ENCODE results near the gene ARHGAP4.

The ARHGAP4 gene

DNA sequence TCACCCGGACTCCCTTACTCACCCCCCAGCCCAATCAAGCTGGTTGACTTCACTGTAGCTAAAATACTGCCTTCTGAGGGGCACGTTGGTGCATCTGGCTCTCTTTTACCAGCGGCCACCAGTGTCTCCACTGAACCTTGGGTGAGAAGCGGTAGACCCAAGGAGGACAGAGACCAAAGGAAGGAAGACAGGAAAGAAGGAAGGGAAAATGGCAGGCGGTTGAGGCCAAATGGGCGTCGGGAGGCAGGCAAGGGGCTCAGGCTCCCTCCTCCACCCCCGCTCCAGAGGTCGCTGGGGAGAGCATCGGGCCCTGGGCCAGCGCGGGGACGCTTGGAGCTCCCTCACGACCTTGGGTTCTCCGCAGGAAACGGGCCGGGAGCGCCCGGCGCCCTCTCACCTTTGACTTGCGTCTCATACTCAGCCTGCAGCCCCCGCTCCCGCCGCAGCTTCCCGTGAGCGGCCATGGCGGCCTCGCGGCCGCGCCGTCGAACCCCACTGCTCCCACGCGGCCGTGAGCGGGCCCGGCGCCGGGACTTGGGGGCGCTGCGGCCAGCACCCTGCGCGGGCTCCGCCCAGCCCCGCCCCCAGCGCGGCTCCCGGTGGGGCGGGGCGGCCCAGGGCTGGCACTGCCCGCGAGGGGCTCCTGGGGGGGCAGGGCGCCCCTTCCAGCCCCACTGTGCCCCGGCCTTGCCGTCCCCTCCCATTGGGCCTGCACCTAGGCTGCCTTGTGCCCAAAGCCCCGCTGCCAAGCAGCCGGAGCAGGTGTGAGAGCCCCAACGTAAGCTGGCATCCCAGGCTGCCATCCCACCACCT is at the start of gene ARHGAP4:
TSS of gene ARHGAP4 (minus strand) at position 526 of the 813 bp plus-strand sequence. CDS start at position 464, 62 bp downstream.
- peak; percentile 44 for DNase-seq

DNA sequence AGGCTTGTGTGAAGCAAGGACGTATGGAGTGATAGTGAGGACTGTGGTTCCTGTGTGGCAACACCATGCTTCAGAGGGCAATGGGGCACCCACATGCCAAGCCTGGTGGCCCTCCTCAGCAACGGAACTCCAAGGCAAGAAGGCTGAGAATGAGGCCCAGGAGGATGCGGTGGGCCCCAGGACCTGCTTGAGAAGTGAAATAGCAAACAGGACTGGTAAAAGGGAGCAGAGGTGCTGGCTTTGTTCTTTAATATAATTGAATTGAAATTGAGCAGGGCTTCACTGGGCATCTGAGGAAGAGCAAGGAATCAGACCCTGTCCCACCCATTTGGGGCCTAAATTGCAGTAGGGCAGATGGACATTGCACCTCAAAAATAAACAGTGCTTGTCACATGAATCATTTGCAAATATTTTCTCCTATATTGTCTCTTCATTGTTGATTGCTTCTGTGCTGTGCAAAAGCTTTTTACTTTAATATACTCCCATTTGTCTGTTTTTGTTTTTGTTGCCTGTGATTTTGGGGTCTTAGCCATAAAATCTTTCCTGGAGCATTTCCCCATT is 48.7 kb upstream of the ARHGAP4 start:
- DNase-seq, result no peak

DNA sequence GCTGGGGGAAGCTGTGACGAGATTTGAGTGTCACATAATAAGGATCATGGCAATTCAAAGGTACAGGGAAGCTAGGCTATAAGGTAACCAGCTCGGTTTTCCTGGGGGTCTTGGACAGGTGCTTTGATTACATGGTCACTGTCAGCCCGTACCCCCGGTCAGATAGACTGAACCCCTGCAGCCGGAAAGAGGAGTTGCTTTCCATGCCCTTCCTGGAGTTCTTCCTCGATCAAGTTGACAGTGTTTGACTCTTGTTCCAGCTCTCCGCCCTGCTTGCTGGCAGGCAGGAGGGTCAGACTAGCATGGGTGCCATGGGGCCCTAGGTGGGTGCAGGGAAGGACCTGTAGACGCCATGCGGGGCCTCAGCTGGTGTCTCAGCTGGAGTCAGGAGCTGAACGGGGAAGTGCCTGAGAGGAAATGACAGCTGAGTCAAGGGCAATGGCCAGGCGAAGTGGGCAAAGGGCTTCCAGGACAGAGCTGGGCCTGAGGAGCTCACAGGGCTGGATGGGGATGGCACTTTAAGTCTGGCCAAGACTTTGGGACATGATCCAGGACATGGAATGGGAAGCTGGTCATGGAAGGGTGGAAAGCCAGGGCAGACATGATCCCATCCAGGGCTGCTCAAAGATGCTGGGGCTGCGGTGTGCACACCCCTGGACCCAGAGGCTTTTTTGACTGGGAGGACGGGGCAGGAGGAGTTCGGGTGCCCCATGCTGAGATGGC is 48.1 kb upstream of the ARHGAP4 start:
- no peak for DNase-seq

DNA sequence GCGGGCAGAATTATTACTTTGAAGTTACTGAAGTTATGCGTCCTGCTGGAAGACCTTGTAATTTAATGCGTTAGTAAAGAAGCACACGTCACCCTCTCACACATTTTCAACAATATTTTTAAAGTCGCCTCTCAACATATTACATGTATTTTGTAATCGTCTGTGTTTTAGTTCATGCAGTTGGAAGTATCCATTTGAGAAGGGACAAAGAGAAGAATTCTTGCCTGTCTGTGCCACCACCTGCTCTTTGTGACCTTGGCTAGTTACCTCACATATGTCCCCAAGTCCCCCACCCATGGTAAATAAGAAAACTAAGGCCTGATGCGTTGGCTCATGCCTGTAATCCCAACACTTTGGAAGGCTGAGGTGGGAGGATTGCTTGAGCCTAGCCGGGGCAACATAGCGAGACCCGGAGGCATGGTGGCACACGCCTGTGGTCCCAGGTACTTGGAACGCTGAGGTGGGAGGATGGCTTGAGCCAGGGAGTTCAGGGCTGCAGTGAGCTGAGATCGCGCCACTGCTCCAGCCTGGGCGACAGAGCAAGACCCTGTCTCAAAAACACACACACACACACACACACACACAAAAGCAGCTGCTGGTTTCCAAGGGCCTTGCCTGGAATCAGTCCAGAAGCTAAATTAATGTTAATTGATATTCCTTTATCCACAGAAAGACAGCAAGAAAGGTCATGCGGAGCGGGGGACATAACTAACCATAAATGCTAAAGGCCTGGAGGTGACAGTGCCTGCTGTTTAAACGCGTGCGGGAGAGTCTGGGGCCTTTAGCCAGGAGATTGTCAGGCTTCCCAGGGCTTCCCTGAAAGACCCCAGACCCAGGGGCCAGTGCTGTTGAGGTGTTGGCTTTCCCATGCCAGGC is 47.3 kb upstream of the ARHGAP4 start:
- DNase-seq, result no peak

DNA sequence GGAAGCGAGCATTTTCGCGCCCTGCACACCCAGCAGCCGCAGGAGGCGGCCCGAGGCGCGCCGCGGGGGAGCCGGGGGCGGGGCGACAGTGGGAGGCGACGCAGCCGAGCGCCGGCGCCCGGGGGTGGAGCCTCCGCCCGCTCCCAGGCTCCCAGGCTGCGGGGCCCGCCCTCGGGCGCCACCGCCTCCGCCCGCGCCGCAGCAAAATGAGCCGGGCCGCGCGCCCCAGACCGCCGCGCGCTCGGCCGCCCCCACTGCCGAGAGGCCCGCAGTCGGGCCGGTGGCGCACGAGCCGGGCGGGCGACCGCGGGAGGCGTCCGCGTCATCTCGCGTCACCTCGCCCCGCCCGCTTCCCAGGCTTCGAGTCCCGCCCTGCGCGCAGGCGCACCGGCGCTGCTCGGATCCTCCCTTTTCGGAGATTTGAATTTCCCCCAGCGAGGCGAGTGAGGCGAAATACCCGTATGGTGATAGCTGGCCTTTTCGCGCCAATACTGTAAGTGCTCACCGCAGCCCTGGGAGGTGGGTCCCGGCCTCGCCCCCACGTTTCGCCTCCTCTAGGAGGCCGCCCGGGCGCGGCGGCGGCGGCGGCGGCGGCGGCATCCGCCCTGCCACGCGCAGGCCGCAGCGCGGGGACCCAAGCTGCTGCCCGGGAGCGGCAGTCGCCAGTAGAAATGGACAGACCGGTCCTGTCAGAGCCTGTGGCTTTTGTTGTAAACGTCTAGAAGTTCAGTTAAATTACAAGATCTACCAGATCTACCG is 46.5 kb upstream of the ARHGAP4 start, which contains the start of gene TMEM187:
TSS of gene TMEM187 (plus strand) at position 387 of the 759 bp plus-strand sequence. CDS start 9,309 bp downstream, outside the sequence.
- DNase-seq, result peak; percentile 90

DNA sequence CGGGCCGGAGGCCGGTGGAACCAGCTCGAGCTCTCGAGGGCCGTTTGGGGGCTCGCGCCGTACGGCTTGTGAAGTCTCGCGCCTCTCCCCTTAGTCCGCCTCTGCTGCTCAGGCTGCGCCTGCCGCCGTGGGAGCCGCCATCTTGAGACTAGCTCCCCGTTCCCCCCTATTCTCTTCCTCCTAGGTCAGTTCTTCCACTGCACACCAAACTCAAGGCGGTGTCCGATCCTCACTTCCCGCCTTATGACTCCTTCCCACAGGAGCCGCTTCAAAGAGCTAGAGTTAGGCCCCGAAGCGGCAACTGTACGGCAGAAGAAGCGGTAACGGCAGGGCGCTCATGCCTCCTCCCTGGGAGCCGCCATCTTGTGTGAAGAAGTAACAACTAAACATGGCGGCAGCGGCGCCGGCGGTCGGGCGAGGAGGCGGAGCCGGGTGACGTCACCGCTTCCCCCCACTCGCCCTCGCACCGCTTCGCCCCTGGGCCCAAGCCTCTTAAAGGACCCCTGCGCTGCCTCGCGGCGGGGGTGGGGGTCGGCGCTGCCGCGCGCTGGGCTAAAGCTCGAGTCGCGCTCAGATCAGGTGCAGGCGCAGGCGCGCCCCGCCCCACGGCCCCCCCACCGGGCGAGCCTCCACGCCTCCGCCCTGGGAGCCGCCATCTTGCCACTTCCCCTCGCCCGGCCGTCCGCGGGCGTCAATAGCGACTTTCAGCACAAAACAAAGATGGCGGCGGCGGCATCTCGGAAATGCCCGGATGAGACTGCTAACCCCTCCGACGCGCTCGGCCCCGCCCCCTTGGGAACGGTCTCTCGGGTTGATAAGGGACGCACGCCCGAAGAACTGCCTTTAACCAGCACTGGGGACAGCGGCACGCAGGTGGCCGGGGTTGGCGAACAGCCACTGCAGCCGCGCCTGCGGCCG is 45.6 kb upstream of the ARHGAP4 start, which contains the start of gene HCFC1:
TSS of gene HCFC1 (minus strand) at position 369 of the 918 bp plus-strand sequence. CDS start 978 bp downstream, outside the sequence.
- DNase-seq, result peak; percentile 94

DNA sequence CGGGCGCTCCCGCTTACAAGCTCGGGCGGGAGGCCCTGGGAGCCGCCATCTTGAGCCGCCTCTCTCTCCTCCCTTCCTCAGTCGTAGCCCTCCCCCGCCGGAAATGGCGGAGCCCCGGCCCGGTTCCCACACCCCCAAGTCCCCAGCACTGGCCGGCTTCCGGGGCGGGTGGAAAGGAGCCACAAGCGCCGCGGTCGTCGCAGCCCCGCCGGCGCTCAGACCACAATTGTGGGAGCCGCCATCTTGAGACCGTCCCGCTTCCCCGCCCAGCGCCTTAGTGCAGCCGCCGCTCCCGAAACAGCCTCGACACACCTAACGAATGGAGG is 45.0 kb upstream of the ARHGAP4 start:
- peak; percentile 92 for DNase-seq

DNA sequence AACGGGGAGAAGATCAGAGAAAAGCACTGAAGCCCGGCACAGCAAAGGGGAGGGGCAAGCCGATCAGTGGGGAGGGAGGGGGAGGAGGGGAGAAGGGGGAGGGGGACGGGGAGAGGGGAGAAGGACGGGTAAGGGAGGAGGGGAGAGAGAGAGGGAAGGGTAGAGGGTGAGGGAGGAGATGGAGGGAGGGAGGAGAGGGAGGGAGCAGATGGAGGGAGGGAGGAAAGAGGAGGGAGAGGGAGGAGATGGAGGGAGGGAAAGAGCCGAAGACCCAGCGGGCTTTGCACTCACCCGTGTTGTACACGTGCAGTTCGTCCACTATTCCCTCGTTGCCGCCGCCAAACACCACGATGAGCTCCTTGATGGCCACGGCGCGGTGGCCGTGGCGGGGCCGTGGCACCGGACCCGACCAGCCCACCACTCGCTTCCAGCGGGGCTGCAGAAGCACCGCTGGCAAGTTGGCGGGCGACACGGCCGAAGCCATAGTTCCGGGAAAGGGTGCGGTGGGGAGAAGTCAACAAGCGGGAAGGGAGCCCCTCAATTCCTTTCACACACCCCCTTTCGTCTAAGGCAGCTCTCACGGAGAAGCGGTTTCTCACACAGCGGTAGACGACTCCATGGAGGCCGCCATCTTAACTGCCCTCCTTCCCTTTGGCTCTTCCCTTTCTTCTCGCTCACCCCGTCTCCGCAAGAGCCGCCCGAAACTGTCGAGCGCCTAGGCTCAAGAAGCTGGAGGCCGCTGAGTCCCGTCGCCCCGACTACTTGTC is 44.5 kb upstream of the ARHGAP4 start:
- peak; percentile 30 for DNase-seq

DNA sequence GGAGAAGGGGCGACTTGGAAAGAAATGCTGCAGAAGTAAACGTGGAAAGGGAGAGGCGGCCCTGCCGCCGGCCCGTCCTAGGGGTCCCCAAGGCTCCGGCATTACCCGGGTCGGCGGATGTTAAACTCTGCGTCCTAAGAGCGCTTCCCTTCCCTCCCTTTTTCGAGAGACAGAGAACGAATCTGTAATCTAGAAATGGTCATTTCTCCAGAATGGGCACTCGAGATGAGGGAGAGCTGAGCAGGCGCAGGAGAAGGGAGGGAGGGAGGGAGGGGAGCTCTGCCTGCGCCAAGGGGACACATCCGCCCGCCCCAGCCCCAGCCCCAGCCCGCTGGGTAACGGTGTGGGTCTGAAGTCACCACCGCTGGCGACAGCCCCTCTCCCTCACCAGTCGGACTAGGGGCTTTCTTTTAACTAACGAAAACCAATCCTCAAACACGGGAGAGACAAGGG is 43.9 kb upstream of the ARHGAP4 start:
- no peak for DNase-seq

DNA sequence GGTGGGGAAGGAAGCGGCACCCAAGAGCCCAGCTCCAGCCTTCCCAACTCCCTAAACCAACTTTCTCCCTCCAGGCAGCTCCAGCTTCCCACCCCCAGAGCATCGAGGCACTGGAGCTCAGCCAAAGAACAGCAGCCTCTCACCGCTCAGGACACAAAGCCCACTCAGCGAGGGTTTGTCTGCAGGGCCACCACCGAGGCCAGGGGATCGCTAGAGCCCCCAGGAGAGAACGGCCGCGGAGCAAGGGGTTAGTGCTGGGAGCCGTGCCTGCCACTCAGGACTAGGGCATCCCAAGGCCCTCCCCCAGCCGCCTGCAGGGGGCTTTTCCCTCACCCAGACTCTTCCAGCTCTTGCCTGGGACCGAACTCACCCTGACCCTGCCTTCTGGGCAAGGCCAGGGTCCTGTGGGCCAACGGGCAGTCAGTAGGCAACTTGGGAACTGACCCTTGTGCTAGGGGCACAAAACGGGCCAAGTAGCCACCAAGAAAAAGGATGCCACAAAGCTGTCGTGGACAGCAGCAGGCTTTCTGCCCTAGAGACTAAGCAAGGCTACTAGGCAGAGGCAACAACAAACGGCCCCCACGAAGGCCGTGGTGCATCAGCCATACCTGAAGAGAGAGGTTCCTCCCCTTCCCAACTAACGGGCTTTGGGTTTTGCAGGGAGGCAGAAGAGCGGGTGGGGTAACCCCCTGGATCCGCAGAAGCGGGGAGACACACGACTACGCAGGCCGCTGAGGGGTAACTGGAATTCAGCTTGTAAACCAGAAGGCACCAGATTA is 43.2 kb upstream of the ARHGAP4 start:
- DNase-seq, result no peak

DNA sequence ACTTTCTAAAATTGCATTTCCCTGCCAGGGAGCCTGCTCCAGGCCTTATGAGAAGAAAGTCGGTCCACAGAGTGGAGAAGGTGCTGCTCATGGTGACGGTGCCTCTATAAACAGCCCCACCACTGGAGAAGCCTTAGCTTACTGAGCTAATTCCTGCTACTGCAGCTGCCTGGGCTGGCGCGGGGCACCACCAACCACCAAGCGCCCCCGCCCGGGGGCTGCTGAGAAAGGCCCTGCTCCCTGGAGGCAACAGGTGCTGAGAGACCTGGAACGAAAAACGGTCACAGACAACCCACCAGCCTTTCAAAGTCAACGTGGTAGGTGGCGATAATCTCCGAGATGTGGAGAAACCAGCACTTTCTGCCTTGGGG is 42.7 kb upstream of the ARHGAP4 start:
- peak; percentile 48 for DNase-seq

DNA sequence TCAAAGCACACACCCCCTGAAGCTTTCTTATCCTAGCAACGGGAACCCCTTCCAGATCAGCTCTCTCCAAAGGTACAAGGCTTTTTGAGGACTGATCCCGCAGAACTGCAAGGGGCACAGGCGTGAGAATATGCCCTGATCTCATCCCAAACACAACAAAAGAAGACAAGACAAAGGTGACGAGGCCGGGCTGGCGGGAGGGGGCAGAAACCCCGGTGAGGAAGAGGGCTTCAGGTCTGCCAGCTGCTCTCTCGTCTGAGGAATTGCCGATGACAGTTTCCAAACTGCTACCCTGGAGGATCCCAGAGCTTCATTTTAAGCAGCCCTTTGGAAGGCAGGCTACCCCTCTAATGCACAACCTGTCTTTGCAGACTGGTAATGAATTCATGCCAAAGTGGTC is 42.2 kb upstream of the ARHGAP4 start:
- no peak for DNase-seq

DNA sequence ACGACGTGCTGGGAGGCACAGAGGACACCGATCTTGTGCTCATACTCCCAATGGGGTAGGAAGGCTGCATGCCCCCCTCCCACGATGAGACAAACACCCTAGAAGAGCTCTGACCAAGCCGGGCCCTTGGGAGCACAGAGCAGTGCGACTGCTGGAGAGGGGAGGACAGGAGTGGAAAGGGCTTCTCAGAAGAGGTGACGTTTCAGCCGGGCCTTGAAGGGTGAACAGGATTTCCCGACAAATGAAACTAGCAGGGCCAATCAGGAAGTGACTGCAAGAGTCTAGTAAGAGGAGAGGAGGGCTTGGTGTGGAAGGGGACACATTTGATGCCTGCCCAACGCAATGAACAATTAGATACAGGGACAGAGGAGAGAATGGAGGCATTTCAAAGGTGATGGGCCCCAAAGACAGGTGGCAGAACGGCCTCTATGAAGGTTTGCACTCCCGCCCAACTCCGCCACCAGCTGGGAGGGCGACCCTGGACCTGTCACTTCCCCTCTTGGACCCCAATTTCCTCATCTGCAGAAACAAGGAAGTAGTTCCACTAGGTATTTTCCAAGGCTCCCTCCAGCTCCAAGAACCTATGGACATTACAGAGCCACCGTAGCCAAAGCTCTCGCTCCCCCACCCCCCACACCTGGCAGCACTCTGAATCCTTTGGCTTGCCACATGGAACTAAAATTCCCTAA is 41.6 kb upstream of the ARHGAP4 start:
- peak; percentile 46 for DNase-seq

DNA sequence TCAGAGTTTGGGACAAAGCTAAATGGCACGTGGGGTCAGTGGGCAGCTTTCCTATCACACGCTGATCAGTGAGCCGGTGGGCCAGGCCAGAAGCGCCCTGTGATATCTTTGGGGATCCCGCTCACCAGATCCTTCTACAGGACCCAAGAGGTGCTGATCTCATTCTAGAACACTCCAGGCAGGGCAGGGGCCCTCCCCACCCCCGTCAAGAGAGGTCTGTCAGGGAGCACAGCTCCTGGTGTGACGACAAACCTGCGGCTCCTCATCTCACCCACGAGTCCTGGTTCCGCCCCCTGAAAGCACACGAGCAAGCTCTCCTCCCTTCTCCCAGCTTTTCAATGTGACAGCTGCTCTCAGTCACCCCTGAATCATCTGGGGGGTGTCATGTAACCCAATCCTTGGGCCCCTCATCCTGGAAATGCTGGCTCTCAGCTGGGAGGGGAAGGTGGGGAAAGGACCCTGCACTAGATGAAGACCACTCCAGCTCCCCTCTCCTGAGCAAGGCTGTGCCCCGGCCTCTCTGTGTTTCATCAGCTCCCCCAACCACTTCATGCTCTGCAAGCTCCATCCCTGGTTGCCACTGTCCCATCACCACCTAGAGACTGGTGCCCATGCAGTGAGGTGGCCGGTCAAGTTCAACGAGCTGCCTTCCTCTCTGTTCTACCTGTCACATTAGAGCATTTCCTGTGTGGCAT is 40.9 kb upstream of the ARHGAP4 start:
- DNase-seq, result peak; percentile 33

DNA sequence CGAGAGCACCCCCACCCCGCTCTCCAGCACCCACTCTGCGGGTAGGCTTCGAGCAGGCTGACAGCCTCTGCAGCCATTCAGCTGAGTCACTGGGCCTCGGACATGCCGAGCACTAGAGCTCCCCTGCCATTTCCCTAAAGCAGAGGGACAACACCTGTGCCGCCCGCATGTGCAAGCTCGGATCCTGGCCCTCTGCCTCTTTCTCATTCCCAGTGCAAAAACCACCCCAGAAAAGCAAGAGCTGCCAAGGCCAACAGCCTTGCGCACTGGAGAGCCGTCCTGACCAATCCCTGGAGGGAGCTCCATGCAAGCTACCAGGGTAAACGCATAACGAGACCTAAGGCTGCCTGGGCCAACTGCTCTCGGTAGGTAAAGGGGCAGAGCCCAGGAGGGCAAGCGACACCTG is 40.2 kb upstream of the ARHGAP4 start:
- no peak for DNase-seq

DNA sequence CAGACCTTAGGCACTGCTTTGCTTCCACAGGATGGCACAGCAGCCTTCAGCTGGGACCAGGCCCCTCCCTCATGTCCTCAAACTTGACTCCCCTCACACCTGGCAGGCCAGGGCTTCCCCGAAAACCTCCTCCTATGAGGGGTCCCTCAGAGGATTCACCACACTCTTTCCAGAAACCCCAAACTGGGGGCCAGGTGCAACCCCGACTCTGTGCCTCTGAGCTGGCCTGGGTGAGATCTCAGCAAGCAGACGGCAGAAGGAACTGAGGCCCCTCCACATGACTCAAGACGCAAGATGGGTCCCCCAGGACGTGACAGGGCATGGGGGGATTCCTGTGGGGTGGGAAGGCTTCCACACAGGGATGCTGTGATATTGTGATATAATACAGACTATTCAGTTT is 39.3 kb upstream of the ARHGAP4 start:
- no peak for DNase-seq

DNA sequence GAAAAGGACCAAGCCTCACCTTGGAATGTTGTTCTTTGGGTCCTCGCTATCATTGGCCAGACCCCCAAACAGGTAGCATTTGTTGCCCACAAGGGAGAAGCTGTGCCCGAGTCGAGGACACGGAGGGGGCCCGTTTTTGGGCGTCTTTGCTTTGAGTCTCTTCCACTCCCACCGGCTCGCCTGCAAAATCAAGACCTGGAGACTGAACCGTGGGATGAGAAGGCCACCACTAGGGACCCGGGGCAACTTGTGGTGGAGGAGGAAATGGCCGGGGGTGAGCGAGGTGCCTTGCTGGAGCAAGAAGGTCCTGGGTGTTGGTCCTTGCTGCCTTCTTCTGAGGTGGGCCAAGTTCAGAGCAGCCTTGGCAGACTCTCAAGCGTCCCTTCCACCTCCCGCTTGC is 38.0 kb upstream of the ARHGAP4 start:
- DNase-seq, result no peak

DNA sequence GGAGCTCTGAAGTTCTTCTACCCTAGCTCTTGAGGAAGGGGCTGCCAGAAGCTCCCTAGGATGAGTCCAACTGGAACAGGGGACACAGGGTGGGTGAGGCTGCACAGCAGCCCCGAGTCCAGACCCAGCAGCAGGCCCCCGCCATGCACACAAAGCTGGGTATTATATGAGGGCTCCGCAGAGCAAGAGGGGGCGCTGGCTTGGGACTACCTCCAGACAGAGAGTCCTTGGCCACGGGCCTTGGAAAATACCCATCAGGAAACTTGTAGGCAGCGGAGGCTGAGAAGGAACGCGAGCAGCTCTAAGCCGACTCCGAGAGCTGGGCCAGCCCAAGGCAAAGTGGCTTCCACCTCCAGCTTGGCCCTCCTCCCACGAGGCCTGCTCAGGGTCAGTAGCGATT is 37.5 kb upstream of the ARHGAP4 start:
- no peak for DNase-seq
